Transverse colon (tissue), 4 donors: ENCODE data around the gene PCGF6. TPM values are rescaled to one million over a fixed set of nuclear protein-coding genes. Genes with fewer than 3 reads are reported as not detected.

Experiments
- DNase-seq: peaks from one replicate; pipeline ENCODE4 v3.0.0-alpha.2; 2019
- H3K27ac ChIP-seq, 4 donors: fragments of 200-600 bp; sonication (generic); 2 replicates each; pipeline ENCODE4 v1.5.1; 2016 to 2018; ENCODE audit warnings: inconsistent platforms in 4 of 4
- H3K27me3 ChIP-seq: fragments of 200-600 bp; sonication (generic); 2 replicates; pipeline ENCODE4 v1.5.1; 2017; ENCODE audit warnings: inconsistent platforms
- H3K36me3 ChIP-seq, 4 donors: fragments of 200-600 bp; sonication (generic); 2 replicates each; pipeline ENCODE4 v1.5.1; 2017 to 2019; ENCODE audit warnings: inconsistent platforms in 4 of 4
- H3K4me1 ChIP-seq, 4 donors: fragments of 200-600 bp; sonication (generic); 2 replicates each; pipeline ENCODE4 v1.5.1; 2017 to 2020; ENCODE audit warnings: inconsistent platforms in 4 of 4
- H3K4me3 ChIP-seq, 4 donors: fragments of 200-600 bp; sonication (generic); 1 replicate in 1 of 4; 2 replicates in 3 of 4; pipeline versions ENCODE4 v1.5.1 to v1.6.1; 2017 to 2019; ENCODE audit warnings: inconsistent platforms in 4 of 4
- H3K9me3 ChIP-seq, 2 donors: fragments of 200-600 bp; sonication (generic); 2 replicates each; pipeline ENCODE4 v1.5.1; 2017 to 2019; ENCODE audit warnings: inconsistent platforms in 2 of 2
- EP300 ChIP-seq: sonication (generic); formaldehyde crosslinking; IDR thresholded peaks from one replicate; pipeline ENCODE4 v1.6.1; 2017; ENCODE audit warnings: antibody characterized with exemption, low read depth
- POLR2A ChIP-seq: fragments of 450-650 bp; IDR thresholded peaks from one replicate; pipeline ENCODE4 v1.6.1; 2016; ENCODE audit warnings: antibody characterized with exemption, mild to moderate bottlenecking, moderate library complexity
- POLR2AphosphoS5 ChIP-seq, 3 donors: sonication (generic); formaldehyde crosslinking; IDR thresholded peaks; one replicate each; pipeline ENCODE4 v1.6.1; 2016; ENCODE audit warnings: antibody characterized with exemption in 3 of 3
- WGBS, 2 donors: methylation state at CpG; one replicate each; pipeline ENCODE4 v1.1.5; 2018; ENCODE audit warnings: low coverage in 1 of 2; 5-methylcytosine and 5-hydroxymethylcytosine counted together
- in situ Hi-C, 4 donors: fragments of 200-750 bp; cut with MboI; loops; one replicate each; pipeline versions ENCODE4 v1.15.0 to v1.15.1; 2017; ENCODE audit warnings: low sequenced_read_pairs in 3 of 4, low pct_ligation_motif_present in 1 of 4, low pct_unique_long_range_greater_than_20kb in 1 of 4
- intact Hi-C: fragments of 100-400 bp; cut with DNase I; formaldehyde crosslinking; loops from one replicate; pipeline ENCODE4 v1.15.1; 2023; ENCODE audit warnings: low total_unique reads
- total RNA-seq, 4 donors: library from RNA; depleted of rRNA; stranded (reverse); fragments of >200 nt; gene quantifications; one replicate each; pipeline ENCODE4 v1.1.0, GENCODE V29; 2016
- TF ChIP-seq, protein P1 (sequence below), 5 experiments: fragments of 200-600 bp in 3 of 5; fragments of 450-650 bp in 2 of 5; sonication (generic) in 3 of 5; IDR thresholded peaks; 1 replicate in 2 of 5; 2 replicates in 3 of 5; pipeline ENCODE4 v1.5.1; 2016 to 2017; ENCODE audit warnings: antibody characterized with exemption in 5 of 5, inconsistent platforms in 3 of 5, mild to moderate bottlenecking in 2 of 5, moderate library complexity in 1 of 5

PCGF6 gene
- total RNA-seq, 4 donors from 2014 or later = 5.9 to 44.5 (median 21.6) TPM

DNA sequence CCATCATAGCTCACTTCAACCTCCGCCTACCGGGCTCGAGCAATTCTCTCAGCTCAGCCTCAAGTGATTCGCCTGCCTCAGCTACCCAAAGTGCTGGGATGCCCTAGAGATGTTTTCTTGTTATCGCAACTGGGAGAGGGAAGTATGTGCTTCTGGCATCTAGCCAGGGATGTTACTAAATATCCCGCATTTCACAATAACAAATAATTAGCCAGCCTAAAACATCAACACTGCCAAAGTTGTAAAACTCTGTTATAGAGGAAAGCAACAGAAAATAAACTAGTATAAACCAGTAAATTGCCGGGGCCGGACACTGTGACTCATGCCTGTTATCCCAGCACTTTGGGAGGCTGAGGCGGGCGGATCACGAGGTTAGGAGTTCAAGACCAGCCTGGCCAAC, 66.8 kb downstream of the PCGF6 start:
- intact Hi-C loops (no loop called here), in situ Hi-C loops (no loop called here)
- no peak for TF ChIP-seq POLR2AphosphoS5 (IDR thresholded peaks at IDR 0.05)
- TF ChIP-seq EP300 = no peak
- TF ChIP-seq POLR2A = no peak
- TF ChIP-seq, protein P1, sequence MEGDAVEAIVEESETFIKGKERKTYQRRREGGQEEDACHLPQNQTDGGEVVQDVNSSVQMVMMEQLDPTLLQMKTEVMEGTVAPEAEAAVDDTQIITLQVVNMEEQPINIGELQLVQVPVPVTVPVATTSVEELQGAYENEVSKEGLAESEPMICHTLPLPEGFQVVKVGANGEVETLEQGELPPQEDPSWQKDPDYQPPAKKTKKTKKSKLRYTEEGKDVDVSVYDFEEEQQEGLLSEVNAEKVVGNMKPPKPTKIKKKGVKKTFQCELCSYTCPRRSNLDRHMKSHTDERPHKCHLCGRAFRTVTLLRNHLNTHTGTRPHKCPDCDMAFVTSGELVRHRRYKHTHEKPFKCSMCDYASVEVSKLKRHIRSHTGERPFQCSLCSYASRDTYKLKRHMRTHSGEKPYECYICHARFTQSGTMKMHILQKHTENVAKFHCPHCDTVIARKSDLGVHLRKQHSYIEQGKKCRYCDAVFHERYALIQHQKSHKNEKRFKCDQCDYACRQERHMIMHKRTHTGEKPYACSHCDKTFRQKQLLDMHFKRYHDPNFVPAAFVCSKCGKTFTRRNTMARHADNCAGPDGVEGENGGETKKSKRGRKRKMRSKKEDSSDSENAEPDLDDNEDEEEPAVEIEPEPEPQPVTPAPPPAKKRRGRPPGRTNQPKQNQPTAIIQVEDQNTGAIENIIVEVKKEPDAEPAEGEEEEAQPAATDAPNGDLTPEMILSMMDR (IDR thresholded peaks at IDR 0.05) = no peak
- DNase-seq = no peak
- no peaks in the 10 kb centered on the region for H3K4me1 ChIP-seq
- H3K27me3 ChIP-seq = peaks cover 89% of the 10 kb centered on the region
- no peaks in the 10 kb centered on the region for H3K9me3 ChIP-seq
- H3K27ac ChIP-seq = no peak overlapping the region
- H3K4me3 ChIP-seq = no peak overlapping the region
- 57 to 61% methylated on average over 6 to 11 of the region's 11 CpGs for WGBS, 2 donors
- H3K36me3 ChIP-seq = no peaks in the 10 kb centered on the region

DNA sequence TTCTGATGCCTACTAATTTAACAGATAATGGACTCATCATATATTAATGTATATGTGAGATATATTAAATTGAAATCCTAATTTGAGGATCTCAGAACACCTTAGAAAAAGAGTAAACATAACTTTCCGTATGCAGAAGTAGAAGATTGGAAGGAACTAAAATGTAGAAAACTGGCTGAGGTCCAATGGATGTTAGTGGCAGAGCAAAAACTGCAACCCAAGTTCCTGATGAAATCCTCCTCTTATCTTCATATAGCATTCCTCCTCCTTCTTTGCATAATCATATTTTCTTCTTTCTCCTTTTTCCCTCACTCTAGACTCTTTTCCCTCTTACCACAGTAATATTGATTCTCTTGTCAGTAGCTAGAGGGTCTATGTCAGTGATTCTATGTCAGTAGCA, 68.0 kb downstream of the PCGF6 start:
- Histone ChIP-seq H3K27me3 (peaks cover 89% of the 10 kb centered on the region), H3K27ac (no peak overlapping the region), H3K9me3 (no peaks in the 10 kb centered on the region), H3K4me1 (peaks cover 0 to under 1% (median 0%) of the 10 kb centered on the region in 4 donors), H3K4me3 (no peak overlapping the region), H3K36me3 (no peaks in the 10 kb centered on the region)
- DNase-seq = no peak
- in situ Hi-C loops = no loop called here
- intact Hi-C loops = no loop called here
- 24 to 36% methylated on average over 1 of the region's 1 CpG for WGBS, 2 donors
- TF ChIP-seq, protein P1 (IDR thresholded peaks at IDR 0.05) = no peak
- TF ChIP-seq POLR2AphosphoS5 (IDR thresholded peaks at IDR 0.05) = no peak
- no peak for TF ChIP-seq EP300

DNA sequence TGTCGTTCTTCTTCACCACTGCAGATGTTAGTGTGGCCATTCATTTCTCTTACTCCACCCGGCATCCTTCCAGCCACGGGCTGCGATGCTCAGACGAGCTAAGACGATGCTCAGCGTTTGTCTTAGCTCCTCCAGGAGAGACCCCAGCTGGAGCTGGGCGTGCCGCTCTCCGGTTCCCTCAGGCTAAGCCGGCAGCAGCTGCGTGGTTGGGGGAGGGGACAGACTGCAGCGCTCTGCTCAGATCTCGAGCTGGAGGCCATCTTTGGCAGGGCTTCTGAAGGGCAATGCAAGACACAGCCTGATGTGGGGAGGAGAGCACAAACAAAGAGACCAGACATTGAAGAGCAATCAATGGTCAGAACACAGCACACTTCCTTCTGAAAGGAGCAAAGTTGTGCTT, 69.2 kb downstream of the PCGF6 start:
- H3K27me3 ChIP-seq = peaks cover 91% of the 10 kb centered on the region
- H3K4me1 ChIP-seq = peaks cover 0 to 12% (median 10%) of the 10 kb centered on the region in 4 donors
- 17 to 29% methylated on average over 1 to 14 of the region's 14 CpGs for WGBS, 2 donors
- H3K36me3 ChIP-seq = no peaks in the 10 kb centered on the region
- in situ Hi-C loops (no loop called here), intact Hi-C loops (no loop called here)
- TF ChIP-seq POLR2AphosphoS5 (IDR thresholded peaks at IDR 0.05) = no peak
- TF ChIP-seq, protein P1 (IDR thresholded peaks at IDR 0.05) = no peak
- no peak for TF ChIP-seq POLR2A
- no peak for TF ChIP-seq EP300
- no peak overlapping the region for H3K4me3 ChIP-seq
- no peaks in the 10 kb centered on the region for H3K9me3 ChIP-seq
- no peak for DNase-seq
- no peak overlapping the region for H3K27ac ChIP-seq

DNA sequence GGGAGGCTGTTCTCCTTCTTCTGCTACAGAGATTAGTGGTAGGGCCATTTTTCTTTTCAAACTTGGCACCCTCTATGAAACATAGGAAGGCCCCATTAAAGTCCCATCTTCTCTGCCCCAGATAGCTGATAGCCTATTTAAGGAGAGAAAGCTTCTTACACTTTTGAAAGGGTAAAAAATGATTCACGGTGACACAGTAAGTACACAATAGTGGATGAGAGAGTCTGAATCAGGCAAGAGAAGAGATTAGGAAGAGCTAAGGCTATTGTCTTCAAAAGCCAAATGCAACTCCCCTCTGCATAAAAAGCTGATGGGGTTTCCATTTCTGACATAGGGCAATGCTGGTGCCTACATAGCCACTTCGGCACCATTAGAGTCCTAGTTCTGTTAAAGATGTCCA, 70.4 kb downstream of the PCGF6 start:
- H3K9me3 ChIP-seq = no peaks in the 10 kb centered on the region
- WGBS, 2 donors = 83% methylated on average over 2 of the region's 2 CpGs; no CpG with 5 or more reads in 1 of the 2 donors
- no peak for DNase-seq
- H3K4me1 ChIP-seq = peaks cover 0 to 16% (median 12%) of the 10 kb centered on the region in 4 donors
- no peak for TF ChIP-seq POLR2A
- TF ChIP-seq, protein P1 (IDR thresholded peaks at IDR 0.05) = no peak
- TF ChIP-seq POLR2AphosphoS5 (IDR thresholded peaks at IDR 0.05) = no peak
- TF ChIP-seq EP300 = no peak
- H3K4me3 ChIP-seq = no peak overlapping the region
- H3K27me3 ChIP-seq = peaks cover 93% of the 10 kb centered on the region
- H3K27ac ChIP-seq = no peak overlapping the region
- intact Hi-C loops = no loop called here
- no peaks in the 10 kb centered on the region for H3K36me3 ChIP-seq
- in situ Hi-C loops = no loop called here
